ENCODE data around the gene HOXB1.
A peak's percentile ranks its signal among the peaks of the same experiment; 100 is the strongest.

GRCh38 chr17:48550502-48551213, 19.8 kb upstream of the HOXB1 start:
- TF ChIP-seq CTCF (optimal IDR thresholded peaks at IDR 0.05 in 1 of 3, IDR thresholded peaks at IDR 0.05 in 1 of 3, conservative IDR thresholded peaks at IDR 0.05 in 1 of 3; ENCODE audit: extremely low read depth in 1 of 3, insufficient read depth in 2 of 3, low read length in 3 of 3) (peak in 1 of 3 experiments; percentile 20), EZH2 (IDR thresholded peaks at IDR 0.05; ENCODE audit: low read length) (no peak)

Measured in keratinocyte (primary cell).